ENCODE data around the gene ESRP2. TPM values are rescaled to one million over a fixed set of nuclear protein-coding genes. Genes with fewer than 3 reads are reported as not detected.

Gene ESRP2
- total RNA-seq, result 27.5 and 45.6 TPM in 2 replicates

GRCh38 chr16:68235887-68236136, at the start of gene ESRP2:
Gene ESRP2 (minus strand): TSS chr16:68236127. CDS start chr16:68236045, 82 bp downstream.

DNA sequence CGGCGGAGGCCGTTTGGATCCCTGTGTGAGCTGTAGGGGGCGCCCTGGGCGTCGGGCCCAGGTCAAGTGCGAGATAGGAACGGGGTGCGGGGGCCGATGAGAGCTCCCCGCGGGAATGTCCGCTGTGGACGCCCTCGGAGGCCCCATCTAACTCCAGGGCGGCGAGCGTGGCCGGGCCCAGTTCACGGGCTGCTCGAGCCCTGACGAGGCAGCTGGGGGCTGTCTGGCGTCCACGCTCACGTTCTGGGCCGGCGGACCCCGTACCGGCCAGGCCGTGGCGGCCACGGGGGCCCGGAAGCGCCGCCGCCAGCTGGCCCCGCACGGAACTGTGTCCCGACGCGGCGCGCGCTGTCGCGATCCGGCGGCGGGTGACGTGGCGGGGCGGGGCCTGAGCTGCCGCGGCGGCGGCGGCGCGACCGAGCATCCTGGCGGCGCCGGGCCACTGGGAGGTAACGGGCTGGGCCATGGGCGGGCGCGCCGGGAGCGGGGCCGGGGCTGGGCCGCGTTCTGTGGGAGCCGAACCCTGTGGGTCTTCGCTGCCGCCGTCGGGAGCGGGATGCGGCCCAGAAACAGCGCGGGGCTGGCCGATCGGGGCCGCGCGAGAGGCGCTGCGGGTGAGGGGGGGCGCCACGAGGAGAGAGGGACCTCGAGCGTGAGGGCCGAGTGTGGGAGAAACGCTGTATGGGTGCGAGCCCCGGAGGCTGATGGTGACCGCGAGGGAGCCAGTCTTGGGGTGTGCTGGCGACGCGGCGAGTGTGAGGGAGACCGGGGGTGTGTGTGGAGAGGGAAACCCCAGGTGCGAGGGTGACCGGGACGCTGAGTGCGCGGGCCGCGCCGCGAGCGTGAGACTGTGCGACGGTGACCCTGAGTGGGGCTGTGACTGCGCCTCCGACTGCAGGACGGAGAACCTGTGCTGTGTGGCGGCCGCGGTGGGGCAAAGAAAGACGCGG, 28.5 kb upstream of the ESRP2 start, which contains the start of gene SLC7A6:
Gene SLC7A6, plus strand, starts transcription at position 399 of the 950 bp plus-strand sequence. CDS start 10,201 bp downstream, outside the sequence.

GRCh38 chr16:68244903-68245853, 9.3 kb upstream of the ESRP2 start, which contains the start of gene PLA2G15:
Gene PLA2G15 (plus strand): TSS chr16:68245373. CDS start chr16:68245427, 54 bp downstream.

Other genes with a start within 250 kb of the ESRP2 start
- under 0.01 TPM in 1 of 2 replicates, not detected in the other for gene DPEP2, start 236.6 kb downstream of the ESRP2 start, total RNA-seq
- gene DPEP2NB, start 220.2 kb downstream of the ESRP2 start, total RNA-seq, result not detected in 2 replicates
- 14.3 and 14.5 TPM in 2 replicates for gene DDX28, start 212.9 kb downstream of the ESRP2 start, total RNA-seq
- 17.7 and 19.8 TPM in 2 replicates for gene DUS2, start 212.8 kb downstream of the ESRP2 start, total RNA-seq
- gene NFATC3, start 150.8 kb downstream of the ESRP2 start, total RNA-seq, result 4.6 and 11.7 TPM in 2 replicates
- 10.2 and 10.6 TPM in 2 replicates for gene PLA2G15, start 9.2 kb upstream of the ESRP2 start, total RNA-seq
- 8.4 and 10.4 TPM in 2 replicates for gene SLC7A6, start 28.4 kb upstream of the ESRP2 start, total RNA-seq
- gene SLC7A6OS, start 74.8 kb upstream of the ESRP2 start, total RNA-seq, result 12.8 and 15.6 TPM in 2 replicates
- 30.9 and 35.4 TPM in 2 replicates for gene PRMT7, start 74.9 kb upstream of the ESRP2 start, total RNA-seq
- not detected in 2 replicates for gene SMPD3, start 212.4 kb upstream of the ESRP2 start, total RNA-seq